Ureter (tissue), 1 donor: ENCODE measurements around the gene EXOSC1. TPM values are rescaled to one million over a fixed set of nuclear protein-coding genes. Genes with fewer than 3 reads are reported as not detected.
A peak's percentile ranks its signal among the peaks of the same experiment; 100 is the strongest.
"Not testable (repeated sequence)": the region's sequence is repeated elsewhere in the genome, so short reads cannot be mapped to it uniquely, and the experiment has no call there.

ENCODE experiments used
- DNase-seq: peaks from one replicate; pipeline ENCODE4 v3.0.0-alpha.2; 2020; ENCODE audit warnings: low spot score
- total RNA-seq: library from RNA; stranded (reverse); gene quantifications from one replicate; pipeline ENCODE4 v1.2.4, GENCODE V29; 2023
- donor health status: DM: yes; HTN: yes; CAD: no.

Gene EXOSC1, protein sequence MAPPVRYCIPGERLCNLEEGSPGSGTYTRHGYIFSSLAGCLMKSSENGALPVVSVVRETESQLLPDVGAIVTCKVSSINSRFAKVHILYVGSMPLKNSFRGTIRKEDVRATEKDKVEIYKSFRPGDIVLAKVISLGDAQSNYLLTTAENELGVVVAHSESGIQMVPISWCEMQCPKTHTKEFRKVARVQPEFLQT
- 41.2 TPM for total RNA-seq

DNA sequence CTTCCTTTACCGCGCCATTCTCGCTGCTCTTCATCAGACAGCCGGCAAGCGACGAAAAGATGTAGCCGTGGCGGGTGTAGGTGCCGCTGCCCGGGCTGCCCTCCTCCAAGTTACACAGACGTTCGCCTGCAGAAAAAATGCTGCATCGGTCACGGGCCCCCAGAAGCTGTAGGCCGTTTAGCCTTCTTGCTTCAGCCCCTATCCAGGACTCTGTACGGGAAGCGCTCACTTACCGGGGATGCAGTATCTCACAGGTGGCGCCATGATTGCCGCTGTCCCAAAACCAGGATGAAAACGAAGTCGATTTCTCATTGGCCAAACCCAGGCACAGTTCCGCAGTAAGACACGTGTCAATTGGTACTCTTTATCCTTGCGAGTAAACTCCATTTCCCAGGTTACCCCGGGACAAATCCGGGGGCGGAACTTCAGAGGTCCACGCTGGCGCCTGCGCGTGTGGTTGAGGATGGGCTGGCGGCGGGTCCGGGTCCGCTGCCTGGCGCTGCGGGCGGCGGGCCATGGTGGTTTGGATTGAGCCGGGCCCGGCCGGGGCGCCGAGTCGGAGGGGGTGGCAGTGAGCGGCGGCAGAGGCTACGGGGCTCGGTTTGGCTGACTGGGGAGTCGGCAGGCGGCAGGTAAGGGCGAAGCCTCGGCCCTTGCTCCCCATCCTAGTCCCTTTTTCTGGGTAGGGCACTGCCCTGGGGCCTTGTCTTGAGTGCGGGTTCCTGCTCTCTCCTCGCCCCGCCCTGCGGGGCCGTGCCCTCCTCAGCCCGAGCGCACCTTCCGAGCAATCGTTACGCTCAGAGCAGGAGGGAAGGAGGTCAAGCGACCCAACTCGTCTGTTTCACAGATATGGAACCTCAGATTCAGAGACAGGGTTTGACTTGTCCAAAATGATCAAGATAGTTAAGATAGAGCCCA lies at the start of gene EXOSC1, which contains the start of gene ZDHHC16:
TSS of gene EXOSC1 (minus strand) at position 285 of the 918 bp plus-strand sequence. CDS start at position 264, 21 bp downstream.
TSS of gene ZDHHC16 (plus strand) at position 454 of the 918 bp plus-strand sequence. CDS start 5,501 bp downstream, outside the sequence.
- DNase-seq: peak; percentile 91

- no peak for DNase-seq
Measured at GRCh38 chr10:97494863-97495506, 49.2 kb upstream of the EXOSC1 start.

DNA sequence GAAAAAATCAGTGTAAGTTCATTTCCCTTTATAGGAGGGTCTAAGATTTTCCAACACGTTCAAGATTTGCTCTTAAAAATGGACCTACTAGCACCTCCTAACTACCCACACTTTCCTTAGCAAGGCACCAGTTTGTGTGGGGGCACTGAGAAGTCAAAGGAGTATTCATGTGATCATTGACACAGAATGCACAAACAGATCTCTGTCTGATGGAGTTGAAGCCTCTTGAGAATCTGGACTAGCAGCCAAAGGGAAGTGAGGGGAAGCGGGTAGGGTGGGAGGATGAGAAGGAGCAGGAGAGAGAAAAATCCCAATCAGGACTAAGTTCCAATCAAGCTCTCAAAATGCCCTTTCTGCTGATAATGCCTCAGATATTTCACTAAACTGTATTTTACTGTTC lies 48.3 kb upstream of the EXOSC1 start:
- DNase-seq: no peak

DNA sequence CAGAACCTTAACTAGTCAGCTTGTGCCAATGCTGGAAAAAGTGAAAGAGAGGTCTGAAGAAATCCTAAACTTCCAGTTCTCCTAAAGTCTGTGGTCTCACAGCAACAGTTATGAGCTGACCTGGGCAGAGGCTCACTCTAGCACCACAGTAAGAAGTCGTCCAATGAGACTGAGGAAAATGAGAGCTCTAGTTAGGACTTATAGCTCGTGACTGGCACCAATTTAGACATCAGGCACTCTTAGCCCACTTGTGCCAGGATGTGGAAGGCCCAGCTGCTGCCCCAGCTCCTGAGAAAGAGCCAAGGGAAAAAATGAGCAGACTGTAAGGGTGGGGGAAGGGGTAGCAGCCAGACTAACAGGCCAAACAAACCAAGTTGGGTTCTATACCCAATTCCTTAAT lies 44.8 kb upstream of the EXOSC1 start:
- DNase-seq: peak; percentile 17

GRCh38 chr10:97485647-97486281 lies 40.0 kb upstream of the EXOSC1 start:
- no peak for DNase-seq

- no peak for DNase-seq
Measured at GRCh38 chr10:97483921-97484320, 38.1 kb upstream of the EXOSC1 start.

GRCh38 chr10:97483506-97483905 lies 37.7 kb upstream of the EXOSC1 start:
- no peak for DNase-seq

GRCh38 chr10:97482381-97482780 lies 36.6 kb upstream of the EXOSC1 start:
- DNase-seq: no peak

DNA sequence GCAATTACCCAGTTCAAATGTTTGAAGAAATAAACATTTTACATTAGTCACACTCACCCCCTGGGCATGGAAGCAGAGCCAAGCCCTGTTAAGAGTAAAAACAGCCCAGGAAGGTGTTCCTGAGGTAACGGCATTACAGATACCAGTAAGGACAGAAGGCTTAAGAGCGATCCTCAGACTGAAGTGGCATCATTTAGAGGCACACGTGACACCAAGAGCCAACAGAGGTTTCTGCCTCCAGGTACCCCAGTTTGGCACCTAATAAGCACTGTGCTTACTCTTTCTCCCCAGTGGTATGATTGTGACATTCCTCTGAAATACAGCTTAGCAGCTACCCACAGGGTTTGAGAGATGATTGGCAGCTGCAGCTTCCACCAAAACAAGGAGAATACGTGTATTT lies 35.3 kb upstream of the EXOSC1 start:
- no peak for DNase-seq

DNA sequence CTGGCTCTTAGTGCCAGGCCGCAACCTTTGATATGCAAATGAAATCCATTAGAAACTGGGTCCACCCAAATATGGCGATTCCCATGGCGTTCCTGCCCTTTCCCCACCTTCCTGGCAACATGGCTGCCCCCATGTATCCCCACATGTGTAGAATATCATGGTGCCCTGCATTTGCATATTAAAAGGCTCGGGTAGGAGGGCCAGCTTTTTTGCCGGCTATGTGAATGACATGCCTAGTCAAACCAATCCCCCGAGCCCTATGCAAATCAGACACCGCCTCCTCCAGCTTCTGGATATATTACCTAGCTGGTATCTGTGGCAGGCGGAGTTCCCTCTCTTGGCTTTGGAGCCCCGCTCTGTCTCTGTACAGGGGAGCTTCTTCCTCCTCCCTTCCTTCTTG lies 34.1 kb upstream of the EXOSC1 start:
- DNase-seq: peak; percentile 17

DNA sequence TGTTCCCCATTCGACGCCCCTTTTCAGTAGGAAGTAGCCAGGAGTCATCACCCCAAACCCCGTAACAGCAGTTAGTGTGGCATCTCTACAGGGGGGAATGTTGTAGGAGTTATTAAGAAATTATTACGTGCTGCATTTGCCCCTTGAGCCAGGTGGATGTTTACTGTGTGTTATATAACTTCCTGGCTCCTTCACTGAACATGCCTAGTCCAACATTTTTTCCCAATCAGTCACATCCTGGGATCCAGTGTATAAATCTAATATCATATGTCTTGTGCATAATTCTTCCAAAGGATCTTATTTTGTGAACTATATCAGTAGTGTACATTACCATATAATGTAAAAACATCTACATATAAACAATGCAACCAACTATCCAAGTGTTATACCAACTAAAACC lies 33.6 kb upstream of the EXOSC1 start:
- not testable (repeated sequence) for DNase-seq

GRCh38 chr10:97475936-97476594 lies 30.3 kb upstream of the EXOSC1 start:
- peak; percentile 8 for DNase-seq

DNA sequence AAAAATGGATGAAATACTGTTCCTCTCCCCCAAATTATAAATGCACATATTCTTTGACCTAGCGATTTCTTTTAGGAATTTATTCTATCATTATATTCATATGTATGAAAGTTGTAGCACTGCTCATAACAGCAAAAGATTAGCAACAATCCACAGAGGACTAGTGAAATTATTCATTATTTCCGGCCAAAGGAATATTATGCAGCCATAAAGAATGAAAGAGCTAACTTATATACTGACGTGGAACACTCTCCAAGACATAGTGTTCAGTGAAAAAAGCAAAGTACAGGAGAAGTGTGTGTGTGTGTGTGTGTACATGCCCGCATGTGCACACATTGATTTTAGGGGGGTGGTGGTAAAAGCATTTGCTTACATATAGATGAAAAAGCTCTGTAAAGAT lies 29.1 kb upstream of the EXOSC1 start:
- DNase-seq: no peak

DNA sequence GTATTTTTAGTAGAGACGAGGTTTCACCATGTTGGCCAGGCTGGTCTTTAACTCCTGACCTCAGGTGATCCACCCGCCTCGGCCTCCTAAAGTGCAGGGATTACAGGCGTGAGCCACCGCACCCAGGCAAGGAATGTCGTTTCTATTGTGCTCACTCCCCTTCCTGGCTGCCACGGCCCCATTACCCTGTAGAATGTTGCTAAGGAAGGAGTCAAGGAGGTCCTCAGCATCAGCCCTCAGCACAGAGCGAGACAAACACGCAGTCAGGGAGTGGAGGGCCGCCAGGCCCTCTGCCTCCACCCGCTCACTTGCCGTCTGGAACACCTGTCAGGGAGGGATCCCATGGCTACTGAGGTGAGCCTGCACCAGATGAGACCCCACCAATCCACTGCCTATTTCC lies 23.0 kb upstream of the EXOSC1 start:
- not testable (repeated sequence) for DNase-seq

GRCh38 chr10:97468162-97468561 lies 22.4 kb upstream of the EXOSC1 start:
- no peak for DNase-seq

- no peak for DNase-seq
Measured at GRCh38 chr10:97466755-97467154, 20.9 kb upstream of the EXOSC1 start.

DNA sequence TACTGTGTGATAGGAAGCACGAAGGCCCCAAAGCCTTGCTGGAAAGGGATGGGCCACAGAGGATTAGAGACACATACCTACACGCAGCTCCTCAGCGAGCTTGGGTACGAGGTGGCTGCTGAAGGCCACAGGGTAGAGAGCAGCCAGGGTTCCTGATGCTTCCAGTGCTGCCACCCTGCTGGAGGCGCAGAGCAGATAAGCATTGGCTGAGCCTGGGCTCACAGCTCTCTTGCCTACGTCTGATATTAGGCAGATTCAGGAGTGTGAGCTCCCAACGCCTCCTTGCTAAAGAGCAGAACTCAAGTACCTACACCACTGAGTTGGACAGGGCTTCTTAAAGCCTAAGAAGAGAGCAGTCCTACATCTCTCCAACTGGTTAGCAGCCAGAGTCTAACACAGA lies 20.2 kb upstream of the EXOSC1 start:
- no peak for DNase-seq

DNA sequence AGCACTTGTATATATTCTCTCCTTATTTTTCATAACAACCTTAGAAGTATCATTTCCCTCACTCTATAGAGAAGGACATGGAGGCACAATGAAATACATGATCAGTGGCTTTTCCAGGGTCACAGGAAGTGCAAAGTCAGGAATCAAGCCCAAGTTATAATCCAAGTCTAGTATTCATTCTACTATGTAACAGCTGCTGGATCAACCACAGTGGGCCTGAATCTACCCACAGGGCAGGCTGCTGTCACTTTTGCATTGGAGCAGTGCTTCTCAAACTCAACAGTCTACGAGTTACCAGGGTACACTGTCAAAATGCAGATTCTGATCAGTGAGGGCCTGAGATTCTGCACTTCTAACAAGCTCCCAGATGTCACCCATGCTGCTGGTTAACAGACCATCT lies 18.4 kb upstream of the EXOSC1 start:
- DNase-seq: no peak

- no peak for DNase-seq
Measured at GRCh38 chr10:97463363-97464132, 17.7 kb upstream of the EXOSC1 start.

DNA sequence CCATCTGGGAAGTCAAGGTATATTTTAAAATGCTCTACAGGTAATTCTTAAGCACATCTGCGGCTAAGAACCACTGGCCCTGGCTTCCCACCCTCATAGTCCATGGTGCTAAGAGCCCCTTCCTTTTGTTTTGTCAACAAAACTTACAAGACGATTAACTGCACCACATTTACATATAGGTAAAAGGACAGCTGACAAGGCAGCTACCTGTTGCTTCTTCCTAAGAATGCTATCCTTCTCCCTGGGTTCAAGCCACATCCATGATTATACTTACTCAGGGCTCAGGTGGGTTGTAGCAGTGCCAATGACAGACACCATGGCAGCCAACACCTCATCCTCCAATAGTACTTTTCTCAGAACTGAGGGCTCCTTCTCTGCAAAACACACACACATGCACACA lies 16.5 kb upstream of the EXOSC1 start:
- DNase-seq: no peak

GRCh38 chr10:97459933-97460332 lies 14.1 kb upstream of the EXOSC1 start:
- no peak for DNase-seq
